ENCODE measurements around the gene SLC8A1.

- TF ChIP-seq, protein P1, sequence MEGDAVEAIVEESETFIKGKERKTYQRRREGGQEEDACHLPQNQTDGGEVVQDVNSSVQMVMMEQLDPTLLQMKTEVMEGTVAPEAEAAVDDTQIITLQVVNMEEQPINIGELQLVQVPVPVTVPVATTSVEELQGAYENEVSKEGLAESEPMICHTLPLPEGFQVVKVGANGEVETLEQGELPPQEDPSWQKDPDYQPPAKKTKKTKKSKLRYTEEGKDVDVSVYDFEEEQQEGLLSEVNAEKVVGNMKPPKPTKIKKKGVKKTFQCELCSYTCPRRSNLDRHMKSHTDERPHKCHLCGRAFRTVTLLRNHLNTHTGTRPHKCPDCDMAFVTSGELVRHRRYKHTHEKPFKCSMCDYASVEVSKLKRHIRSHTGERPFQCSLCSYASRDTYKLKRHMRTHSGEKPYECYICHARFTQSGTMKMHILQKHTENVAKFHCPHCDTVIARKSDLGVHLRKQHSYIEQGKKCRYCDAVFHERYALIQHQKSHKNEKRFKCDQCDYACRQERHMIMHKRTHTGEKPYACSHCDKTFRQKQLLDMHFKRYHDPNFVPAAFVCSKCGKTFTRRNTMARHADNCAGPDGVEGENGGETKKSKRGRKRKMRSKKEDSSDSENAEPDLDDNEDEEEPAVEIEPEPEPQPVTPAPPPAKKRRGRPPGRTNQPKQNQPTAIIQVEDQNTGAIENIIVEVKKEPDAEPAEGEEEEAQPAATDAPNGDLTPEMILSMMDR (IDR thresholded peaks at IDR 0.05) = no peak
- no peak for TF ChIP-seq EP300 (IDR thresholded peaks at IDR 0.05; ENCODE audit: low read depth)
- TF ChIP-seq POLR2A (IDR thresholded peaks at IDR 0.05) = no peak
- TF ChIP-seq POLR2AphosphoS5 (IDR thresholded peaks at IDR 0.05) = no peak
Observed at GRCh38 chr2:40199771-40200170, 252.1 kb downstream of the SLC8A1 start.
